ENCODE results near the gene USP20. TPM values are rescaled to one million over a fixed set of nuclear protein-coding genes. Genes with fewer than 3 reads are reported as not detected.

Gene USP20
- total and polyA plus RNA-seq, 2 experiments from 2014 or later: 32.7 to 47.3 TPM

DNA sequence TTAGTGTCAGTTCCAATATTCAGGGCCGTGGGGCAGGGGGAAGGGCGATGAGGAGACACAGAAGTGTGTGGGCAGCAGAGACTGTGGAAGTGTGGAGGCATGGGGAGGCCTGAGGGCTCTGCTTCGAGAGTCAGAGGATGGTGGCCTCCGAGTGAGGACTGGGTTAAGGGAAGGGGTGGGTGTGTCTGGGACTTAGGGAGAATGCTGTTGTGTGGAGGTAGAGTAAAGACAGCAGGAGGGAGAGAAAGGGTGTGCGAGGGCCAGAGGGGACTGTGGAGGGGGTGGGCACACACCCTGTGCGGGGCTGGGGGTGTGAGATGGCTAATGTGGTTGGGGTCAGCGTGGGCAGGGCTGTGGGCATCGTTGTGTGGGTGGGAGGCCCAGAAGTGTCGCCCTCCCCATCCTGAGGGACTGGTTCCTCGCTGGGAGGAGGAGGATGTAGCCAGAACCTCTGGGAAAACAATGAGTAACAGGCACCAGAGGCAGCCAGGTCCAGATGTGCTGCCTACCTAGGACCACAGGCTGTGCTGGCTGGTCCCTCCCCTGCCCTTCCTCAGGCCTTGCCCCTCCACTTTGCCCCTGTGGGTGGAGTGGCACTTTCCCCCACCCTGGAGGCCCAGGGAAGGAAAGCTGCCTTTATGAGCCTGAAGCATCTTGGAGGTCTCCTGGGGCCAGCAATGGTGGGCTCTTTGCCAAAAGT lies 4.2 kb downstream of the USP20 start:
- H3K4me3 ChIP-seq: no peak overlapping the region
- DNase-seq (ENCODE audit: low read depth in 1 of 2, low spot score in 1 of 2): no peak
- TF ChIP-seq, protein P1, sequence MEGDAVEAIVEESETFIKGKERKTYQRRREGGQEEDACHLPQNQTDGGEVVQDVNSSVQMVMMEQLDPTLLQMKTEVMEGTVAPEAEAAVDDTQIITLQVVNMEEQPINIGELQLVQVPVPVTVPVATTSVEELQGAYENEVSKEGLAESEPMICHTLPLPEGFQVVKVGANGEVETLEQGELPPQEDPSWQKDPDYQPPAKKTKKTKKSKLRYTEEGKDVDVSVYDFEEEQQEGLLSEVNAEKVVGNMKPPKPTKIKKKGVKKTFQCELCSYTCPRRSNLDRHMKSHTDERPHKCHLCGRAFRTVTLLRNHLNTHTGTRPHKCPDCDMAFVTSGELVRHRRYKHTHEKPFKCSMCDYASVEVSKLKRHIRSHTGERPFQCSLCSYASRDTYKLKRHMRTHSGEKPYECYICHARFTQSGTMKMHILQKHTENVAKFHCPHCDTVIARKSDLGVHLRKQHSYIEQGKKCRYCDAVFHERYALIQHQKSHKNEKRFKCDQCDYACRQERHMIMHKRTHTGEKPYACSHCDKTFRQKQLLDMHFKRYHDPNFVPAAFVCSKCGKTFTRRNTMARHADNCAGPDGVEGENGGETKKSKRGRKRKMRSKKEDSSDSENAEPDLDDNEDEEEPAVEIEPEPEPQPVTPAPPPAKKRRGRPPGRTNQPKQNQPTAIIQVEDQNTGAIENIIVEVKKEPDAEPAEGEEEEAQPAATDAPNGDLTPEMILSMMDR (IDR thresholded peaks at IDR 0.05; ENCODE audit: low read depth, low read length): no peak
- no peaks in the 10 kb centered on the region for H3K27me3 ChIP-seq
- H3K36me3 ChIP-seq: peaks cover 4% of the 10 kb centered on the region
- no peak overlapping the region for H3K27ac ChIP-seq
- no peaks in the 10 kb centered on the region for H3K9me3 ChIP-seq (ENCODE audit: low read depth)
- peaks cover 6% of the 10 kb centered on the region for H3K4me1 ChIP-seq (ENCODE audit: low read depth)

DNA sequence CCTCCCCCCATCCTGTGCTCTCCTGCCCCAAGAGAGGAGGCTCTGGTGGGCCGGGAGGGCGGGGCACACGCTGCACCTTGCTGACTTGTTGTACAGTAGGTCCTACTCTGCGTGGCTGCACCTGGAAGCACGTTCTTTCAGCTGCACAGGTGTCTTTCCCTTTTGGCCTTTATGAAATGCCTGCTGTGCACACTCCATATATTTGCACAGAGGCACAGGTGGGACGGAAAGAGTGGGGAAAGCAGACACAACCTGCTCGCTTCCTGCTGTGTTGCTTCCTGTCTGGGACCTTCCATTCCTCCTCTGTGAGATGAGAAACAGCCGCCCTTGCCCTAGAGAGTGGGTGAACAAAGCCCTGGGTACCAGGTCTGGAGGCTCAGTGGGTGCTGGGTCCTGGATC lies 4.8 kb downstream of the USP20 start:
- H3K4me3 ChIP-seq: no peak overlapping the region
- H3K9me3 ChIP-seq (ENCODE audit: low read depth): no peaks in the 10 kb centered on the region
- H3K27ac ChIP-seq: no peak overlapping the region
- peaks cover 4% of the 10 kb centered on the region for H3K36me3 ChIP-seq
- DNase-seq (ENCODE audit: low read depth in 1 of 2, low spot score in 1 of 2): no peak
- TF ChIP-seq, protein P1 (IDR thresholded peaks at IDR 0.05; ENCODE audit: low read depth, low read length): no peak
- no peaks in the 10 kb centered on the region for H3K27me3 ChIP-seq
- peaks cover 6% of the 10 kb centered on the region for H3K4me1 ChIP-seq (ENCODE audit: low read depth)

DNA sequence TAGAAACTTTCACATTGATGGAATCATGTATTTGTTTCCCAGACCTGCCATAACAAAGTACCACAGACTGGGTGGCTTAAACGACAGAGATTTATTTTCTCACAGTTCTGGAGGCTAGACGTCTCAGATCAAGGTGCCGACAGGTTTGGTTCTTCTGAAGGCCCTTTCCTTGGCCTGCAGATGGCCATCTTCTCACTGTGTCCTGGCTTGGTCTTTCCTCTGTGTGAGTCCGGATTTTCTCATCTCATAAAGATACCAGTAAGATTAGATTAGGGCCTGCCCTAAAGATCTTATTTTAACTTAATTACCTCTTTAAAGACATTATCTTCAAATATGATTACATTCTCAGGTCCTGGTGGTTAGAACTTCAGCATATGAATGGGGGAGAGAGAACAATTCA lies 5.8 kb downstream of the USP20 start:
- H3K27ac ChIP-seq: no peak overlapping the region
- H3K36me3 ChIP-seq: peaks cover 4% of the 10 kb centered on the region
- no peaks in the 10 kb centered on the region for H3K9me3 ChIP-seq (ENCODE audit: low read depth)
- H3K4me3 ChIP-seq: no peak overlapping the region
- TF ChIP-seq, protein P1 (IDR thresholded peaks at IDR 0.05; ENCODE audit: low read depth, low read length): no peak
- DNase-seq (ENCODE audit: low read depth in 1 of 2, low spot score in 1 of 2): no peak
- no peaks in the 10 kb centered on the region for H3K27me3 ChIP-seq
- peaks cover 5% of the 10 kb centered on the region for H3K4me1 ChIP-seq (ENCODE audit: low read depth)

DNA sequence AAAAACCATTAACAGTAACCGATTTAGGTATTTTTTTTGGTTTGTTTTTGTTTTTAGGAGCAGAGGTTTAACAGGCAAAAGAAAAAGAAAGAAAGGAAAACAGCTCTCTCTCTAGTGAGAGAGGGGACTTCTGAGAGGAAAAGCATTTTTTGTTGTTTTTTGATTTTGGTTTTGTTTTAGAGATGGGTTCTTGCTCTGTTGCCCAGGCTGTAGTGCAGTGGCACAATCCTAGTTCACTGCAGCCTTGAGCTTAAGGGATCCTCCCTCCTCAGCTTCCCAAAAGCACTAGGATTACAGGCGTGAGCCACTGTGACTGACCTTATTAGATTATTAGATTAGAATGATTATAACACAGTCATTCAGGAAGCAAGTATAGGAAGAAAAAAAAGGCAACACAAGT lies 10.1 kb downstream of the USP20 start:
- no peak for DNase-seq (ENCODE audit: low read depth in 1 of 2, low spot score in 1 of 2)
- no peaks in the 10 kb centered on the region for H3K36me3 ChIP-seq
- H3K27ac ChIP-seq: no peak overlapping the region
- no peaks in the 10 kb centered on the region for H3K9me3 ChIP-seq (ENCODE audit: low read depth)
- no peaks in the 10 kb centered on the region for H3K27me3 ChIP-seq
- no peaks in the 10 kb centered on the region for H3K4me1 ChIP-seq (ENCODE audit: low read depth)
- TF ChIP-seq, protein P1 (IDR thresholded peaks at IDR 0.05; ENCODE audit: low read depth, low read length): no peak
- no peak overlapping the region for H3K4me3 ChIP-seq

DNA sequence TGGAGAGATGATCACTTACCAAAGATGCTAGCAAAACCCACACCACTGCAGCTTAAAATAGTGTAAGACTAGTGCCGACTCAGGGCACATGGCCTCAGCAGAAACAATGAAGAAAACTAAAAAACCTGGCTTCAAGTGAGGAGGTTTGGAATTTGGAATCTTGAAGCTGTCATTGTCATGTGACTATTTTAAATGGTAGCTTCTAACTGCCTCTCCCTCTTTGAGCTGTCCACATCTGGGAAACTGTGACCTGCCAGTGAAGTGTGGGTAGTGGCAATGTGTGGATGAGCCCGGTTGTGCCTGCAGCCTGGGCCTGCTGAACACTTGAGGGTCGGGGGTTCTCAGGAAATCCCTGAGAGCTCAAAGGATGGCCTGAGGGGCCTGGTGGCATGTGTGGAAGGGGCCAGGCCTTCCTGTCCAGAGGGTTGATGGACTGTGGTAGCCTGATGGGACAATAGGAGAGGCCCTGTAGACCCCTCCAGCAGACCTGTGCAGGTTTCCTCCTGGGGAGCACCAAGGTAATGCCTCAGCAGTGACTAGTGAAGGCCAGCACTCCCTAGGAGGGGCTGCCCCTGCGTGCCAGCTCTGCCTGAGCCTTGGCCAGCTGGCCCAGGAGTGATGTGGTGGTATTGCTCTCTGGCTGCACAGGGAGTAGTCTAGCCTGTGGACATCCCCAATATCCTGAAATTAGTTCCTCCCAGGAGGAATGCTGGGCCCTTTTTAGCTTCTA lies 13.6 kb downstream of the USP20 start:
- Histone ChIP-seq H3K4me1 (ENCODE audit: low read depth) (no peaks in the 10 kb centered on the region), H3K27ac (no peak overlapping the region), H3K27me3 (no peaks in the 10 kb centered on the region), H3K9me3 (ENCODE audit: low read depth) (no peaks in the 10 kb centered on the region), H3K4me3 (no peak overlapping the region), H3K36me3 (peaks cover 12% of the 10 kb centered on the region)
- no peak for DNase-seq (ENCODE audit: low read depth in 1 of 2, low spot score in 1 of 2)
- TF ChIP-seq, protein P1 (IDR thresholded peaks at IDR 0.05; ENCODE audit: low read depth, low read length): no peak

Data from cardiac muscle cell (in vitro differentiated cells and primary cell).